Kidney epithelial cell (primary cell): ENCODE measurements around the gene HYPK. TPM values are rescaled to one million over a fixed set of nuclear protein-coding genes. Genes with fewer than 3 reads are reported as not detected.
"Not testable (repeated sequence)": the region's sequence is repeated elsewhere in the genome, so short reads cannot be mapped to it uniquely, and the experiment has no call there.

ENCODE experiments used
- DNase-seq: peaks from one replicate; pipeline ENCODE4 v3.0.0-alpha.2; 2010; ENCODE audit warnings: low read depth
- H3K27me3 ChIP-seq: 2 replicates; pipeline ENCODE4 v1.6.0; 2011; ENCODE audit warnings: low read length; ENCODE audit not compliant: control insufficient read depth, insufficient read depth
- H3K36me3 ChIP-seq: 2 replicates; pipeline ENCODE4 v1.5.1; 2011; ENCODE audit warnings: low read length; ENCODE audit not compliant: control insufficient read depth, insufficient read depth
- H3K4me3 ChIP-seq: 2 replicates; pipeline ENCODE4 v1.5.1; 2011; ENCODE audit warnings: low read depth, mild to moderate bottlenecking, control low read depth, low read length
- CTCF ChIP-seq: IDR thresholded peaks from 2 replicates; pipeline ENCODE4 v1.5.1; 2011; ENCODE audit warnings: mild to moderate bottlenecking, moderate library complexity, low read length, control low read depth, inconsistent platforms; ENCODE audit not compliant: insufficient read depth, poor library complexity, severe bottlenecking
- total RNA-seq: library from RNA; depleted of rRNA; stranded (reverse); fragments of >200 nt; gene quantifications from 2 replicates; pipeline ENCODE4 v1.2.3, GENCODE V29; 2015

Gene HYPK
- total RNA-seq, 1 donor from 2014 or later: 8.1 TPM

- no peak for TF ChIP-seq CTCF
- no peak overlapping the region for H3K4me3 ChIP-seq
Measured at GRCh38 chr15:43828061-43828657, 27.8 kb downstream of the HYPK start.

GRCh38 chr15:43829951-43830540 lies 29.6 kb downstream of the HYPK start:
- DNase-seq, H3K27me3 ChIP-seq, H3K4me3 ChIP-seq, H3K36me3 ChIP-seq: not testable (repeated sequence)

More at GRCh38 chr15:43828061-43828657, 27.8 kb downstream of the HYPK start:
- DNase-seq: no peak
- Histone ChIP-seq H3K36me3 (no peaks in the 10 kb centered on the region), H3K27me3 (no peaks in the 10 kb centered on the region)

GRCh38 chr15:43830691-43831275 lies 30.4 kb downstream of the HYPK start:
- H3K4me3 ChIP-seq, H3K27me3 ChIP-seq, DNase-seq, H3K36me3 ChIP-seq: not testable (repeated sequence)

GRCh38 chr15:43831519-43832052 lies 31.2 kb downstream of the HYPK start:
- DNase-seq, H3K4me3 ChIP-seq, H3K36me3 ChIP-seq, H3K27me3 ChIP-seq: not testable (repeated sequence)

- not testable (repeated sequence) for H3K36me3 ChIP-seq, H3K4me3 ChIP-seq, H3K27me3 ChIP-seq, DNase-seq
Measured at GRCh38 chr15:43832485-43832884, 32.1 kb downstream of the HYPK start.

GRCh38 chr15:43845421-43845820 lies 45.0 kb downstream of the HYPK start:
- DNase-seq: no peak
- no peak for TF ChIP-seq CTCF
- no peaks in the 10 kb centered on the region for H3K36me3 ChIP-seq
- no peak overlapping the region for H3K4me3 ChIP-seq
- H3K27me3 ChIP-seq: no peaks in the 10 kb centered on the region

GRCh38 chr15:43851251-43851650 lies 50.9 kb downstream of the HYPK start:
- Histone ChIP-seq H3K27me3 (no peaks in the 10 kb centered on the region), H3K4me3 (no peak overlapping the region), H3K36me3 (no peaks in the 10 kb centered on the region)
- no peak for TF ChIP-seq CTCF
- DNase-seq: no peak

GRCh38 chr15:43852607-43853006 lies 52.2 kb downstream of the HYPK start:
- H3K4me3 ChIP-seq: no peak overlapping the region
- DNase-seq: no peak
- no peaks in the 10 kb centered on the region for H3K27me3 ChIP-seq
- no peak for TF ChIP-seq CTCF
- H3K36me3 ChIP-seq: no peaks in the 10 kb centered on the region
